GM19467 (cell line): ENCODE results near the gene TBXAS1.

Experiments used
- ATAC-seq: cut with Tn5 transposase; IDR thresholded peaks from one replicate; pipeline ENCODE4 v1.9.1; 2021; ENCODE audit warnings: mild to moderate bottlenecking, moderate library complexity; ENCODE audit not compliant: unreplicated experiment

The TBXAS1 gene

DNA sequence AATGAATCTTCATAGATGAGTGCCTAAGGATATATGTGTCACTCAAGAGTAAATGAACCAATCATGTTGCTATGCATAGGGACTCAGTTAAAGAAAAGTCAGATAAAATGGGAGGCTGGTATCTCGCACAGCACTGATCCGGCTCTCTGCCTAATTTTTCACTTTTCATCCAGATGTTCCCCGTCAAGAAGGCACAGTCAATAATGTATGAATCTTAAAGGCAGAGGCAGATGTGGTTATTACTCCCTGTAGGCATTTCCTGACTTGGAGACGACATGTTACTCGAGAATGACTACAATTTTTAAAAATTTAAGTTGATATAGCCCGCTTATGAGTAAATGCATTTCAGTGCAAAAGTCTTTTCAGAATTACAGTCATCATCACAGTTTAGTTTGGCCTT is 113.6 kb downstream of the TBXAS1 start:
- no peak for ATAC-seq

DNA sequence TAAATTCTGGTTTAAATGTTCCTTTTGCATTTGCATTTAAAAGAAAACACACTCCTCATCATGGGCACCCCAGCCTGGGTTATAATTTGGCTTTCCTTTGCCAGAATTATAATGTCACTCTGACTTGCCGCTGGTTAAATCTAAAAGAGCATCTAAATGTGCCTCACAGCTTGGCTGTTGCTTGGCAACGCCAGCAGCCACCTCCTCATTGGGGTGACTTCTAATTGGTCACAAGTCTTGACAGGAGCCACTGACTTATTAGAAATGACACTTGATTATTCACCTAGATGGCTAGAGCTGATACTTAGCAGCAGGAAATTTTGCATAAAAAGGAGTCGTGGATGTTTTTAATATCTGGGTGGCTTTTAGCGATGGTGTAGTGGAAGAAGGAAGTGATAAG is 114.3 kb downstream of the TBXAS1 start:
- ATAC-seq, result no peak

DNA sequence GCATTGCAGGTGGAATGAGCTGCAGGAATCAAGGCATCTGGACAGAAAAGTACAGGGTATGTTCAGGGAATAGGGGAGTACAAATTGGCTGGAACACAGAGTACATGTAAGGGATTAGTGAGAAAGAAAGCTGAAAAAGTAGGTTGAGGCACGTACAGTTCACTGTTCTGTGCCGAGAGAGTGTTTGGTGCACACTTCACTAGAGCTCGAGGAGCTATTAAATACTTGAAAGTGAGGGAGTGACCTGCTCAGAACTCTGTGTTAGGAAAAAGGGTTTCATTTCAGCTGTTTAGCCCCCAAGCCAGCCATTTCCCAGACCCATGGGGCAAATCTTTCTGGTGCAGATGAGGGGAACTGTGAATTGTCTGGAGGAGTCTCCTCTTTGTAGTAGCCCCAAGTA is 115.2 kb downstream of the TBXAS1 start:
- no peak for ATAC-seq

DNA sequence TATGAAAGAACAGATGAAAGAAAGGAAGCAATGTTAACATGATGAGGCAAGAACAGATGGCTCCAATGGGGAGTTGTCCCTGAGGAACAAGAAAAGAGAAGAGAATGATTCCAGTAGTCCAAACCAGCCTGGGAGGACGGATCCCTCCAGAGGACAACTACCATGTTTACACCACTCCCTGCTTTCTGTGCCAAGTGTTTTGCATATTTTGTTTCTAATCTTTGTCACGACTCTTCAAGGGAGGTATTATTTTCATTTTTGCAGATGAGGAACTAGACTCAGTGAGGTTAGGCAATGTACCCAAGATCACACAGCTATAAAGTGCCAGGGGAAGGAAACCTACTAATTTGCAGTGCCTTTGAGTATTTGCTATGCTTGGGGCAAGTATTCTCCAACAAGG is 117.5 kb downstream of the TBXAS1 start:
- ATAC-seq, result no peak

DNA sequence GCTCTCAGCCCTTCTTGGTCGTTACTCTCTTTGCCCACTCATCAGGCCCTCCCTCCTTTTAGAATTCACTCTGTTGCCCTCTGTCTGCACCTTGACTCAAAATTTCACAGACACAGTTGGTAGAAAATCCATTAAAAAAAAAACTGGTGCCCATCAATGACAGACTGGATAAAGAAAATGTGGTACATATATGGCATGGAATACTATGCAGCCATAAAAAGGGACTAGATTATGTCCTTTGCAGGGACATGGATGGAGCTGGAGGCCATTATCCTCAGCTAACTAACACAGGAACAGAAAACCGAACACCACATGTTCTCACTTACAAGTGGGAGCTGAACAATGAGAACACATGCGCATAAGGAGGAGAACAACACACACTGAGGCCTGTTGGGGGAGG is 118.0 kb downstream of the TBXAS1 start:
- ATAC-seq, result no peak

DNA sequence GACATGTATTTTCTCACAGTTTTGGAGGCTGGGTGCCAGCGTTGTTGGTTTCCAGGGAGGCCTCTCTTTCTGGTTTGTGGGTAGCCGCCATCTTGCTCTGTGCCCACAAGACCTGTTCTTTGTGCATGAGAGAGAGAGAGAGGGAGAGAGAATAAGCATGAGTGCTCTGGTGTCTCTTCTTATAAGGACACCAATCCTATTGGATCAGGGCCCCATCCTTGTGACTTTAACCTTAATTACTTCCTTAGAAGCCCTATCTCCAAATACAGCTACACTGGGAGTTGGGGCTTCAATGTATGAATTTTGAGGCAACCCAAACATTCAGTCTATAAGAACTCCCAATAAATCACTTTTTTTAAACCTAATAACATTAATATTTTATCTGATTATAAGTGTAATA is 119.1 kb downstream of the TBXAS1 start:
- ATAC-seq, result no peak

DNA sequence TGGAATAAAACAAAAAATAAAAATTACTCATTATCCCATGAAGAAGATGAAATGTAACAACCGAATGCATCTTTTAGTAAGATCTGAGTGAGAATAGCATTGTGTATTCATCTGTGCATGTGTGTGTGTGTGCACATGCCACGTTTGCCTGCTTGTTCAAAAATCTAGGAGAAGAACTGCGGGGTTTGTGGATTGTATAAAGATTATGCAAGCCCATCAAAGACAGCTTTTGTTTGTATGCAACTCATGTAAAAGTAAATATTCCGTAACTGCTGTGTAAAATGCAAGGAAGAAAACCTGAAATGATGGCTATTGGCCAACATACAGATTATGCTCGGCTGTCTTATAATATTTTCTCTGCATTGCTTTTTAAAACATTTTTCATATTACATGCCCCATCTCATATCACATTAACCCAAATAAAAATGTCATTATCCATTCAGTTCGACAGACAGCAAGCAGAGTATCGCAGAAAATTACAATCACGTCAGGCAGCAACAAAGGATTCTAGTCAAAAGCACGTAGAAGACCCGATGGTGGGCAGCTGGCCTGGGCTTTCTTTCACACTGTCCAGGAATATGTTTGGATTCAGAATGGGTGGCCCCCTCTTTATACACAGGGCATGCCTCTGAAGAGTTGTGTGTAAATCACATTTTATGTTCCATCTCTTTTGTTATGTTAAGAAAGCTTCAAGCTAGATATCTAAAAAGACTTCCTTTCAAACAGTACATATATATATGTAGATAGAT is 119.7 kb downstream of the TBXAS1 start:
- ATAC-seq, result no peak

DNA sequence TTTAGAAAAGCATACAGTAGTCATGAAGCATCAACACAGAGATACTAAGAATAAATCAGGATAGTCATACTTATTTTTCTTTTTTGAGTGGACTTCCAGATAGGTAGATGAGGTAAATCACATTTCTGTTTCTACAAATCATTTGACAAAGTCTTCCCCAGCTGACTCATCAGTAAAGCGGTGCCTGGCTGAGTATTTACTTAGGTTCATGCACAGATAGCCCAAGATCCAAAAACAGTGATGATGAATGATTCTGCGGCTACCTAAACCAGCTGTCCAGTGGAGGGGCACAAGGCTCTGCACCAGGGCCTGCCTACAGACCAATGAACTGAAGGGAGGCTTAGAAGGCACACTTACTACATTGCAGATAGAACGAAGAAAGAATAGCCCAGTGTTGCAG is 120.6 kb downstream of the TBXAS1 start:
- no peak for ATAC-seq

DNA sequence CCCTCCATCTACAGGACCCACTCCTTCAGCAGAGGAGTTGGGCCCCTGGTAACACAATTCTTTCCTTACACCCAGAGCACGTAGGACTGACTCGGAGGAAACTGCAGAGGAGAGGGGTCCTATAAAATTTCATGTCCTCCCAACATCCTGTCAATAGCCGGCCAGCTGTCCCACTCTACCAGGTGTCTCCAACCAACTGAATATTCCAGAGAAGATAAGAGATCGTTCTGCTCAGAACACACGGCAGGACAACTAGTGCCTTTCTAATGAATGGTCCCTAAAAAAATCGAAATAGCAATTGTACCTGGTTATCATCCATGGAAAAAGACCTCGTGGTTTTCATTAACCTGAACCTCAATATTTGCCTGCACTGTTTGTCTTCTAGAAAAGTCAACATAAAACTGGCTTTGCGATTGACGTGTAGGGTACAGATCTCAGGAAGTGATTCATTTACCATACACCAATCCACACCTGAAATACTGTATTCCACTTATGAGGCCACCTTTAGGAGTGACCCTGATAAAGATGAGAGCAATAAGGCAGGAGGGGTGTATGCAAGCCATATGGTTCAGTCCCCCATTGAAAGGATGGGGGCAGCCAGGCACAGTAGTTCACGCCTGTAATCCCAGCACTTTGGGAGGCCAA is 121.9 kb downstream of the TBXAS1 start:
- ATAC-seq, result no peak

DNA sequence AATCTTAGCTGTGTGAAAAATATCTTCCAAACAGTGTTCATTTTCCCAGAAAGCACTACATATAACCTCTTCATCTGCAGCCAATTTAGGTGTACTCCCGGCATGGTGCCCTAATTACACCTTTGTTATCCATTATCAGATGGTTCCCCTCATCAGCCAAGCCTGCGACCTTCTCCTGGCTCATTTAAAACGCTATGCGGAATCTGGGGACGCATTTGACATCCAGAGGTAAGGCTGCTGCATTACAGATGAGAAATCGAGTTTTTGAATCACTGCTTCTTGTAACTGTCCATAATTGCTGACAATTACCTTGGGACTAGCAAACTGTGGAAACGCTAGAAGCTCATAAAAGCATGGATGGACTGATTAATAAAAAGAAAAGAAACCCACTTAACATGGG is 124.2 kb downstream of the TBXAS1 start:
- no peak for ATAC-seq

DNA sequence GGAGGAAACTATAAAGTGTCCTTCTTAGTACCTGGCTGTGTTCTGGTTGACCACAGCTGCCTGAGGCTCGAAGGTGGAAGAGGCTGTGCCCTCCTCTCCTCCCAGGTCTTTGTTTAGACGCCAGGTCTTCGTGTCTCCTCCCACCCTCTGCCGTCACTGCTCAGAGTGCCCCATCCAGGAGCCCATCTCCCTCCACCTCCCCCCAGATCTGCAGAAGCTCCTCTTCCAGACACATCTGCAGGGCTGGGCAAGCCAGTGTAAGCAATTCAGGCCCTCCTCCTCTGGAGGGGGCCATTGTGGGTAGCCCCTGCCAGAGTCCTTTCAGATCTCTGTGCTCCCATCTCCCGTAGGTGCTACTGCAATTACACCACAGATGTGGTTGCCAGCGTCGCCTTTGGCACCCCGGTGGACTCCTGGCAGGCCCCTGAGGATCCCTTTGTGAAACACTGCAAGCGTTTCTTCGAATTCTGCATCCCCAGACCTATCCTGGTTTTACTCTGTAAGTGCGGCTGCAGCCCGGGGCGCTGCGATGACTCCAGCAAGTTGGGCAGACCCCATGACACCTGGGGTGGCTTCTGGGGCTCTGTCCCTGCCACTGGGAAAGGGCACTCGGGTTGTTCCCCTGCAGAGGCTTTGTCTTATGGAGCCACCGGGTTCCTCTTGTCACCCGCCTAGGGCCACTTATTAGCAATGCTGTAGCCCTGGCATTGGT is 126.2 kb downstream of the TBXAS1 start:
- ATAC-seq, result no peak

DNA sequence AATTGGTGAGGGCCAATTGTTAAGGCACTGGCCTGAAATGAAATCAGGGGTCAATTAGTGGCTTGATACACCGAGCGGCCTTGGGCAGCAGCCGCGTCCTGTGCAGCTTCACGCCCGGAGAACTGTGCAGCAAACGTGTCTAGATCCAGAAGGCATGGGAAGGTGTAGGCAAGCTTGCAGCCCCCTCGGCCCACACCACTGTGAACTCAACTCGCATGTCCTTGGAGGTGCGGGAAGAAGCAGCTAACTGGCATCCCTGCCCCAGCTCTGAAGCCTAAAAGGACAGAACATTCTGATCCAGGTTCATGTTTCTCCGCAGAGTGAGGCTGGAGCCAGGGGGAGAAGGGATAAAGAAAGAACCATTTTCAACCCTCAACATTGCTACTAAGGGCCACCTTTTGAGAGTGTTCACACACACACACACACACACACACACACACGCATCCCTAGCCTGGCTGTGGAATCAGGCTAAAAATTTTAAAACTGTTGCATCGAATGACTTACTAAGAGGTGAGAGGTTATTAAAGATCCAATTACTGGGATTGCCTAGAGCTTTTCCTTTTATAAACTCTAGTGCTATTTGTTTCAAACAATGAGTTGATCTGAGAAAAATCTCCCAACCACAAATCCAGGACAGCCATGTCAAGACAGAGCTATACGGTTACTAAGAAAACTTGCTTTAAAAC is 129.7 kb downstream of the TBXAS1 start:
- ATAC-seq, result no peak

DNA sequence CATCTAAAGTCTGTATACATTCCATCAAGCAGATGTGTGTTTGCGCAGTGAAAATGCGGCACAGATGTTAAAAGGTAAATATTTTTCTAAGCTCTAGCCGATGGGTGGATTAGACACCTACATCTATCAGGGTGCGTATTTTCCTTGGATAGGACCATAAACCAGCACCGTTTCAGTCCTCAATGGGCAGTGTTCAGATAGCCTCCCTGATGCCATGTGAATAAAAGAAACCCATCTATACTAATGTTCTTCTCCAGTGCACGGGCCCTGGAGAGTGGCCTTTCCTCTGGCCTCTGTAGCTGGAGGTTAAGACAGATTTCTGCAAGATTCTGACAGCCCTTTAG is 130.2 kb downstream of the TBXAS1 start:
- ATAC-seq, result no peak

DNA sequence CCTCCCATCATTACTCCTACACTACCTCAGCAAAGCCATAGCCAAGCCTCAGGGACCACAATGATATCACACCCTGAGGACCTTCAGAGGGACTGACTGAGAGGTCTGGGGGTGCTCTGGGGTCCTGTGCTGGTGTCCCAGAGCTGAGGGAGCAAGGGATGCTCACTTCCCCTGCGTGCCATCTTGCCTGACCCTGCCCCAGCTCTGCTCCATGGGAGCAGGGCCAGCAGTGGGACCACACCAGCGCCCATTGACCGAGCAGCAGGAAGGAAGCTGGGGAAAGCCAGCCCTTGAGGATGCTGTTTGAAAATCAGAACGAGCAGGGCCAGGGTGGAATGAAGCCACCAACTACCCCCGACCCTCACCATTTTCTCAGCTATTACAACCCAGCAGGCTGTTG is 130.7 kb downstream of the TBXAS1 start:
- ATAC-seq, result no peak

DNA sequence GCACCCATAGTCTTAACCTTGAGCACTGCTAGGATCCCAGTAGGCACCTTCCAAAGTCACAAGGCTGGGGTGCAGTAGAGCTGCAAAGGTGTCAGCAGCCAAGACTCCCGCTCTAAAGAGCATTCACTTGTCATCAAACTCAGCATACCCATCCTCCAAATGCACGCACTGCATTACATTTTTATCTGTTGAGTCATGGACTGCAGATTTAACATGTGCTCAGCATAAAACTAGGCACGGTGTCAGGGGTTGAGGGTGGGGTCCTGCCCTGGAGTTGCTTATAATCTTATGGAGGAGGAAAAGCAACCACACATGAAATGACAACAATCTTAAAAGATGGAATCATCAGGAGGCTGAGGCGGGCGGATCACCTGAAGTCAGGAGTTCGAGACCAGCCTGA is 131.1 kb downstream of the TBXAS1 start:
- no peak for ATAC-seq

DNA sequence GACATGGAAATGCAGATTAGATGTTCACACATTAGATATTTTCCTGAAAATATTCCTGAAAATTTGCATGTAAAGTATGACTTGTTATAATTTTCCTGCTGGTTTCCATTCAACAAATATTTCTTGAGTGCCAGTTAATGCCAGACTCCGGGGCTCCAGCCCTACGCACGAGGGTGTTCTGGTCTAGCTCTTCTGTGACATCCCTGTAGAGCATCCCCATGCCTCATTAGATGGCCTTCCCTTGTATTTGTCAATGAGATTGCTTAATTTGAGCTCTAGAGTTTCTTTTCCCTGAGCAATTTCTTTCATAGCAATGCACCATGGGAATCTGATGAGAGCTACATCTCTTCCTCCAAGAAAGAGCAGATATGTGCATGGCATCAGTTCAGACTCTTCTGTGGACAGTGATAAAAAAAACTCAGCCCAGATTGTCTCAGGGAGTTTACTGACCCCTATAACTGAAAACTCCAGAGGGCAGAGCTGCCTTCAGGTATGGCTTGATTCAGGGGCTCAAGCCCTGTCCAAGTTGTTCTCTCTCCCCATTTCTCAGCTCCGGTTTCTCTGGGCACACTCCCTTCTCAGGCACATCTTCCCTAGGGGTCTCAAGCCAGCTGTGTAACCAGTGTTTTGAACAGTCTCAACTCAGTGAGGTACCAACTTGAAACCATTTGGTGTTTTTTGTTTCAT is 137.0 kb downstream of the TBXAS1 start:
- ATAC-seq, result no peak

DNA sequence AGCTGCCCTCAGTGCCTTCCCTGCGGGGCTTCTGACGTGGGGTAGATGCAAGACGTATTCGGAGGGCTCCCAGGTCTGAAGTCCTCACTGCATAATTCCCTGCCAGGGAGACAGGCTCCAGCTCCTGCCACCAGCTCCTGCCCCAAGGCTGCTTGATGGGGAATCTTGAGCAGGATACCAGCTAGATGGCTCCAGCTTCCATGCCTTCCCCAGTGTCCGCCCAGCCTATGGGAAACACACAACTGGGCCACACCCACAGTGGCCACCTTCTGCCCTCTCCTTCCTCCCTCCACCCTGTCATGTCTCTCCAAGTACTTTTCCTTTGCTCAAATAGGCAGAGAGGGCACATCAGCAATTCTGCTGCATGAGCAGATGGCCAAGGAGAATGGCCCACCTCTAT is 137.9 kb downstream of the TBXAS1 start:
- no peak for ATAC-seq

DNA sequence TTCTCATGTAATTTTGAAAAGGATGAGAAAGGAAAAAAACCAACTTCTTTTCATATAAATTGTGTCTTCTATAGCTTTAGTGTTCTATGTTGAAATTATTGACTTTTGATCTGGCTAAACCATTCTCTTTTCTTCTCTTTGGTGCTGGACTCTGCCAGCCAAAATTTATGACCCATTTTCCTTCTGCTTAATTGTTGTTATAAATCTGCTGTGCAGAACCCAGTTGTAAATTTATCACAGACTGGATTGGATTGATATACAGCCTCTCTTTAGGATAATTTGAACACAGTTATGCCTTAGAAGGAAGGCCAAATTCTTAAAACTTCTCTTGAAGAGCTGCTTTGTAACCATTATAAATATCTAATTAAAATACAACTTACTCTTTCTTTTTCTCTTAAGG is 139.9 kb downstream of the TBXAS1 start:
- no peak for ATAC-seq

DNA sequence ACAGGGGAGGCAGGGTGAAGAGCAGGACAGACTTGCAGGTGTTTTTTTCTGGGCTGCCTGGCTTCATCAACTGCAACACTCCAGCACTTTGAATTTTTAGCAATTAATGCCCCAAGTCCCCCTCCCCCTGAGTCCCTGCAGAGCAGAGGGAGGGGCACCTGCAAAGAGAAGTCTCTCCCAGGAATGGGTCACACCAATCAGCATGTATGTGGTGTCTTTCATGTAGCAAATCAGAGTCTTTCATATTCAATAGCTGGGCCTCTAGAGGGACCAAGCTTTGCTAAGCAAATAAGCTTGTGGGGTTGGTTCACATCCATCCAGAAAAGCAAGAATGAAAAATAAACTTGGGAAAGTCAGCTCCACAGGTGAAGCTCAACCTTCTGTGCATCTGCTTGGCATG is 143.0 kb downstream of the TBXAS1 start:
- no peak for ATAC-seq

DNA sequence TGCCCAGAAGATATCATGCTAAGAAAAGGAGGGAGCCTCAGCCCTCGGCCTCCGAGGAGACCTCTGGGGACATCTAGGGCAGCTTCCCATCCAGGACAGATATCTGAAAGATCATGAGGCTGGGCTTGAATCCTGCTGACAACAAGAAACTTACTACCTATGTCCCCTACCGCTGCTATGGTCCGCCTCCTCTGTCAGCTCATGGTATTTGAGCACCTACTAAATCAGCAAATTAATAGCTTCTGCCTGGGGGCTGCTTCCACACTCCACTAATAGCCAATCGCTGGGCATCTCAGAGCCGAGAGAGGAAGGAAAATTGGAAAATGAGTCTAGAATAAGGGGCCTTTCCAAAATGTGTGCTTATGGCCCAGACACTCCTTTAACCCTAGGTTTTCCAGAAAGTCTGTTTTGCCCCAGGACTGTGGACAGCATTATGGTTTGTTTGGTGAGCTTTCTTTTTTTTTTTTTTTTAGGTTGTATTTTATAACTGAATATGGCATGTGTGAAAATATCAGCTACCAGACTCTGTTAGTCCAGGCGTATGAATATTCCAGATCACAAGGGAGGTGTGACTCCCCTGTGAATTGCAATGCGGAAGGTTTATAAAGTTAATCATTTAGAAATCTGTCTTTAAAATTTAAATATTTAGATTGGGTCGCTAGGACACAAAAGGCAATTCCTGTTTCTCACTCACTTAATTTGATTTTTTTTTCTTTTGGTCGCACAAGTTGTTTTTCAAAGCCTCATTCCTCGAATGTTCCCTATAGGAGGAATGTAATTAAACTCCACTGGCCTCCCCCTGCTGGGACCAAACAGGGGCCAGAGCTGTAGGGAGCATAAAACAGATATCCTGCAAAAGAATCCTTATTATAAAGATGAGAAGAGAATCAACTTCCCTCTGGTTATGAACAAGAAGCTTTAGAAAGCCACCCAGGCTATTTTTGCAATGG is 144.3 kb downstream of the TBXAS1 start:
- no peak for ATAC-seq
